ENCODE results near the gene ZNF319. TPM values are rescaled to one million over a fixed set of nuclear protein-coding genes. Genes with fewer than 3 reads are reported as not detected.

ZNF319 gene
- total and polyA plus RNA-seq, 2 of the 13 experiments (the other 11 are each of a cell fraction or from before 2014, with no cell fraction given), result 2.4 to 3.6 TPM

DNA sequence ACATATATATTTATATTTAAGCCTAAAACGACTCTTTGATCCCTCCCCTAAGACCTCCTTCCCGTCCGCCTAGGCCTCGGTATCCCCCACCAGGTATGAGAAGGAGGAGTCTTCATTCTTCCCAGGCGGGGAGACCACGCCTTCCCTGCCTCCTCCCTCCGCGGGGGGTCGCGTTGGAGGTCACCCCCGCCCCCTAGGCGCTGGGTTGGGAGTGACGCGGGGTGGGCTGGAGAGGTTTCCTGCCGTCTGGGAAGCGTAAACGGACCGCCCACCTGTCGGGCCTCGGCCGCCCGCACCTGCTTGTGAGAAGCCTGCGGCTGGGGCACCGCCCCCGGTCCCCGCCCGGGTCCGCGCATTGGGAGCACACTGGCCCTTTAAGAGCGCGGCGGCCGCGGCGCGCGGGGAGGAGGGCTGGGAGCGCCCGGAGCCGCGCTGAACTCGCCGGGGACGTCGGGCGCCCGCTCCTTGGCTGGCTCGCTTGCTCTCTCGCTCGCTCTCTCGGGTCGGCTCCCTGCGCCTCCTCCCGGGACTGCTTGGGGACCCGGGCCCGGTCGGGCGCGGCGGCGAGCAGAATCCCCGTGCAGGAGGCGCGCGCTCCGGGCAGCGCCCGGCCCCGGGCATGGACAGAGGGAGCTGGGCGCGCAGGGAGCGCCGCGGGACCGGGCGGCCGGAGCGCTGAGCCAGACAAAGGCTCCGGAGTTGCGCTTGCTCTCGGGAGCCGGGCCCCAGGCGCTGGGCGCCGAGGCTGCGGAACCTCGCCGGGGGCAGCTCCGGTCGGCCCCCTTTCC lies 25.1 kb upstream of the ZNF319 start, which contains the start of gene MMP15 (continued):
- TF ChIP-seq, protein P1, sequence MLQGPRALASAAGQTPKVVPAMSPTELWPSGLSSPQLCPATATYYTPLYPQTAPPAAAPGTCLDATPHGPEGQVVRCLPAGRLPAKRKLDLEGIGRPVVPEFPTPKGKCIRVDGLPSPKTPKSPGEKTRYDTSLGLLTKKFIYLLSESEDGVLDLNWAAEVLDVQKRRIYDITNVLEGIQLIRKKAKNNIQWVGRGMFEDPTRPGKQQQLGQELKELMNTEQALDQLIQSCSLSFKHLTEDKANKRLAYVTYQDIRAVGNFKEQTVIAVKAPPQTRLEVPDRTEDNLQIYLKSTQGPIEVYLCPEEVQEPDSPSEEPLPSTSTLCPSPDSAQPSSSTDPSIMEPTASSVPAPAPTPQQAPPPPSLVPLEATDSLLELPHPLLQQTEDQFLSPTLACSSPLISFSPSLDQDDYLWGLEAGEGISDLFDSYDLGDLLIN (CRISPR knock-in tag; IDR thresholded peaks at IDR 0.05; ENCODE audit: borderline replicate concordance), result peak; percentile 80; the same call in 1 of the 2 replicates
- TF ChIP-seq, protein P2, sequence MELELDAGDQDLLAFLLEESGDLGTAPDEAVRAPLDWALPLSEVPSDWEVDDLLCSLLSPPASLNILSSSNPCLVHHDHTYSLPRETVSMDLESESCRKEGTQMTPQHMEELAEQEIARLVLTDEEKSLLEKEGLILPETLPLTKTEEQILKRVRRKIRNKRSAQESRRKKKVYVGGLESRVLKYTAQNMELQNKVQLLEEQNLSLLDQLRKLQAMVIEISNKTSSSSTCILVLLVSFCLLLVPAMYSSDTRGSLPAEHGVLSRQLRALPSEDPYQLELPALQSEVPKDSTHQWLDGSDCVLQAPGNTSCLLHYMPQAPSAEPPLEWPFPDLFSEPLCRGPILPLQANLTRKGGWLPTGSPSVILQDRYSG (CRISPR knock-in tag; IDR thresholded peaks at IDR 0.05), result peak; percentile 37; the same call in 1 of the 2 replicates
- TF ChIP-seq, protein P3, sequence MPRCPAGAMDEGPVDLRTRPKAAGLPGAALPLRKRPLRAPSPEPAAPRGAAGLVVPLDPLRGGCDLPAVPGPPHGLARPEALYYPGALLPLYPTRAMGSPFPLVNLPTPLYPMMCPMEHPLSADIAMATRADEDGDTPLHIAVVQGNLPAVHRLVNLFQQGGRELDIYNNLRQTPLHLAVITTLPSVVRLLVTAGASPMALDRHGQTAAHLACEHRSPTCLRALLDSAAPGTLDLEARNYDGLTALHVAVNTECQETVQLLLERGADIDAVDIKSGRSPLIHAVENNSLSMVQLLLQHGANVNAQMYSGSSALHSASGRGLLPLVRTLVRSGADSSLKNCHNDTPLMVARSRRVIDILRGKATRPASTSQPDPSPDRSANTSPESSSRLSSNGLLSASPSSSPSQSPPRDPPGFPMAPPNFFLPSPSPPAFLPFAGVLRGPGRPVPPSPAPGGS (CRISPR knock-in tag; IDR thresholded peaks at IDR 0.05), result peak; percentile 6; the same call in 1 of the 2 replicates
- TF ChIP-seq, protein P4, sequence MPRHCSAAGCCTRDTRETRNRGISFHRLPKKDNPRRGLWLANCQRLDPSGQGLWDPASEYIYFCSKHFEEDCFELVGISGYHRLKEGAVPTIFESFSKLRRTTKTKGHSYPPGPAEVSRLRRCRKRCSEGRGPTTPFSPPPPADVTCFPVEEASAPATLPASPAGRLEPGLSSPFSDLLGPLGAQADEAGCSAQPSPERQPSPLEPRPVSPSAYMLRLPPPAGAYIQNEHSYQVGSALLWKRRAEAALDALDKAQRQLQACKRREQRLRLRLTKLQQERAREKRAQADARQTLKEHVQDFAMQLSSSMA (CRISPR knock-in tag; IDR thresholded peaks at IDR 0.05), result peak; percentile 57; the same call in 1 of the 2 replicates
- no peak; the same call in 1 of the 2 replicates for TF ChIP-seq ETV6 (CRISPR knock-in tag; conservative IDR thresholded peaks at IDR 0.05)
- peak; percentile 49; the same call in 1 of the 2 replicates for TF ChIP-seq ZNF788 (CRISPR knock-in tag; IDR thresholded peaks at IDR 0.05; ENCODE audit: borderline replicate concordance)
- no peak for TF ChIP-seq PCBP2 (optimal IDR thresholded peaks at IDR 0.05; ENCODE audit: low read depth, low read length, poor library complexity, severe bottlenecking)
- TF ChIP-seq, protein P5, sequence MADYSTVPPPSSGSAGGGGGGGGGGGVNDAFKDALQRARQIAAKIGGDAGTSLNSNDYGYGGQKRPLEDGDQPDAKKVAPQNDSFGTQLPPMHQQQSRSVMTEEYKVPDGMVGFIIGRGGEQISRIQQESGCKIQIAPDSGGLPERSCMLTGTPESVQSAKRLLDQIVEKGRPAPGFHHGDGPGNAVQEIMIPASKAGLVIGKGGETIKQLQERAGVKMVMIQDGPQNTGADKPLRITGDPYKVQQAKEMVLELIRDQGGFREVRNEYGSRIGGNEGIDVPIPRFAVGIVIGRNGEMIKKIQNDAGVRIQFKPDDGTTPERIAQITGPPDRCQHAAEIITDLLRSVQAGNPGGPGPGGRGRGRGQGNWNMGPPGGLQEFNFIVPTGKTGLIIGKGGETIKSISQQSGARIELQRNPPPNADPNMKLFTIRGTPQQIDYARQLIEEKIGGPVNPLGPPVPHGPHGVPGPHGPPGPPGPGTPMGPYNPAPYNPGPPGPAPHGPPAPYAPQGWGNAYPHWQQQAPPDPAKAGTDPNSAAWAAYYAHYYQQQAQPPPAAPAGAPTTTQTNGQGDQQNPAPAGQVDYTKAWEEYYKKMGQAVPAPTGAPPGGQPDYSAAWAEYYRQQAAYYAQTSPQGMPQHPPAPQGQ (CRISPR knock-in tag; IDR thresholded peaks at IDR 0.05; ENCODE audit: borderline replicate concordance), result no peak
- peak; percentile 40; the same call in 1 of the 2 replicates for TF ChIP-seq ZNF121 (CRISPR knock-in tag; IDR thresholded peaks at IDR 0.05)
- TF ChIP-seq MAZ (IDR thresholded peaks at IDR 0.05; ENCODE audit: borderline replicate concordance, low read depth, low read length), result peak; percentile 83
- TF ChIP-seq MAZ (CRISPR knock-in tag; IDR thresholded peaks at IDR 0.05; ENCODE audit: low read depth), result peak; percentile 62
- TF ChIP-seq, protein P6, sequence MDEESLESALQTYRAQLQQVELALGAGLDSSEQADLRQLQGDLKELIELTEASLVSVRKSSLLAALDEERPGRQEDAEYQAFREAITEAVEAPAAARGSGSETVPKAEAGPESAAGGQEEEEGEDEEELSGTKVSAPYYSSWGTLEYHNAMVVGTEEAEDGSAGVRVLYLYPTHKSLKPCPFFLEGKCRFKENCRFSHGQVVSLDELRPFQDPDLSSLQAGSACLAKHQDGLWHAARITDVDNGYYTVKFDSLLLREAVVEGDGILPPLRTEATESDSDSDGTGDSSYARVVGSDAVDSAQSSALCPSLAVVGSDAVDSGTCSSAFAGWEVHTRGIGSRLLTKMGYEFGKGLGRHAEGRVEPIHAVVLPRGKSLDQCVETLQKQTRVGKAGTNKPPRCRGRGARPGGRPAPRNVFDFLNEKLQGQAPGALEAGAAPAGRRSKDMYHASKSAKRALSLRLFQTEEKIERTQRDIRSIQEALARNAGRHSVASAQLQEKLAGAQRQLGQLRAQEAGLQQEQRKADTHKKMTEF (CRISPR knock-in tag; IDR thresholded peaks at IDR 0.05), result peak; percentile 61; the same call in 1 of the 2 replicates
- TF ChIP-seq, protein P7, sequence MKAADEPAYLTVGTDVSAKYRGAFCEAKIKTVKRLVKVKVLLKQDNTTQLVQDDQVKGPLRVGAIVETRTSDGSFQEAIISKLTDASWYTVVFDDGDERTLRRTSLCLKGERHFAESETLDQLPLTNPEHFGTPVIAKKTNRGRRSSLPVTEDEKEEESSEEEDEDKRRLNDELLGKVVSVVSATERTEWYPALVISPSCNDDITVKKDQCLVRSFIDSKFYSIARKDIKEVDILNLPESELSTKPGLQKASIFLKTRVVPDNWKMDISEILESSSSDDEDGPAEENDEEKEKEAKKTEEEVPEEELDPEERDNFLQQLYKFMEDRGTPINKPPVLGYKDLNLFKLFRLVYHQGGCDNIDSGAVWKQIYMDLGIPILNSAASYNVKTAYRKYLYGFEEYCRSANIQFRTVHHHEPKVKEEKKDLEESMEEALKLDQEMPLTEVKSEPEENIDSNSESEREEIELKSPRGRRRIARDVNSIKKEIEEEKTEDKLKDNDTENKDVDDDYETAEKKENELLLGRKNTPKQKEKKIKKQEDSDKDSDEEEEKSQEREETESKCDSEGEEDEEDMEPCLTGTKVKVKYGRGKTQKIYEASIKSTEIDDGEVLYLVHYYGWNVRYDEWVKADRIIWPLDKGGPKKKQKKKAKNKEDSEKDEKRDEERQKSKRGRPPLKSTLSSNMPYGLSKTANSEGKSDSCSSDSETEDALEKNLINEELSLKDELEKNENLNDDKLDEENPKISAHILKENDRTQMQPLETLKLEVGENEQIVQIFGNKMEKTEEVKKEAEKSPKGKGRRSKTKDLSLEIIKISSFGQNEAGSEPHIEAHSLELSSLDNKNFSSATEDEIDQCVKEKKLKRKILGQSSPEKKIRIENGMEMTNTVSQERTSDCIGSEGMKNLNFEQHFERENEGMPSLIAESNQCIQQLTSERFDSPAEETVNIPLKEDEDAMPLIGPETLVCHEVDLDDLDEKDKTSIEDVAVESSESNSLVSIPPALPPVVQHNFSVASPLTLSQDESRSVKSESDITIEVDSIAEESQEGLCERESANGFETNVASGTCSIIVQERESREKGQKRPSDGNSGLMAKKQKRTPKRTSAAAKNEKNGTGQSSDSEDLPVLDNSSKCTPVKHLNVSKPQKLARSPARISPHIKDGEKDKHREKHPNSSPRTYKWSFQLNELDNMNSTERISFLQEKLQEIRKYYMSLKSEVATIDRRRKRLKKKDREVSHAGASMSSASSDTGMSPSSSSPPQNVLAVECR (CRISPR knock-in tag; IDR thresholded peaks at IDR 0.05; ENCODE audit: borderline replicate concordance), result peak; percentile 65; the same call in 1 of the 2 replicates
- peak; percentile 62; the same call in 1 of the 2 replicates for TF ChIP-seq ARID2 (CRISPR knock-in tag; IDR thresholded peaks at IDR 0.05; ENCODE audit: borderline replicate concordance)
